OCI-LY3 (cell line): Measurements from ENCODE around the gene TGFBRAP1.

Experiments used
- H2AFZ ChIP-seq: fragments of 200-600, 300-600 bp; shearing (Covaris generic); 2 replicates; pipeline ENCODE4 v1.6.0; 2014; ENCODE audit warnings: antibody characterized with exemption, low read depth, low read length
- H3K27ac ChIP-seq: fragments of 200-600, 300-600 bp; sonication (generic); 2 replicates; pipeline ENCODE4 v1.5.1; 2014; ENCODE audit warnings: mild to moderate bottlenecking, low read length, moderate library complexity, mixed read lengths
- H3K27me3 ChIP-seq: fragments of 200-600, 300-600 bp; sonication (generic); 2 replicates; pipeline ENCODE4 v1.6.1; 2014; ENCODE audit warnings: low read depth, low read length, mixed read lengths
- H3K36me3 ChIP-seq: fragments of 200-600, 300-600 bp; sonication (generic); replicated peaks from 2 replicates; pipeline ENCODE3; 2014; ENCODE audit warnings: low read depth, low read length, mixed read lengths
- H3K4me1 ChIP-seq: fragments of 300-600, 200-600 bp; sonication (generic); 2 replicates; pipeline ENCODE4 v1.6.1; 2014; ENCODE audit warnings: low read length, mixed read lengths
- H3K4me2 ChIP-seq: fragments of 200-600, 300-600 bp; sonication (generic); 2 replicates; pipeline ENCODE4 v1.6.1; 2014; ENCODE audit warnings: low read length, mixed read lengths
- H3K4me3 ChIP-seq: fragments of 300-600, 200-600 bp; sonication (generic); 2 replicates; pipeline ENCODE4 v1.5.1; 2014; ENCODE audit warnings: antibody characterized with exemption, mild to moderate bottlenecking, low read length, moderate library complexity
- H3K79me2 ChIP-seq: fragments of 300-600, 200-600 bp; shearing (Covaris generic); 2 replicates; pipeline ENCODE4 v1.6.1; 2014; ENCODE audit warnings: mild to moderate bottlenecking, low read length, mixed read lengths
- H3K9ac ChIP-seq: fragments of 300-600, 200-600 bp; shearing (Covaris generic); 2 replicates; pipeline ENCODE4 v1.6.0; 2014; ENCODE audit warnings: mild to moderate bottlenecking, low read length, moderate library complexity
- H3K9me3 ChIP-seq: fragments of 200-600, 300-600 bp; shearing (Covaris generic); 2 replicates; pipeline ENCODE4 v1.6.1; 2014; ENCODE audit warnings: low read length, mixed read lengths; ENCODE audit not compliant: insufficient read depth
- H4K20me1 ChIP-seq: fragments of 200-600, 300-600 bp; sonication (generic); 2 replicates; pipeline ENCODE4 v1.6.1; 2016; ENCODE audit warnings: low read length, mixed read lengths; ENCODE audit not compliant: insufficient read depth
- CTCF ChIP-seq: fragments of 200-600, 300-600 bp; sonication (generic); IDR thresholded peaks from 2 replicates; pipeline ENCODE4 v1.5.1; 2014; ENCODE audit warnings: antibody characterized with exemption, low read length, low read depth
- EZH2phosphoT487 ChIP-seq: fragments of 200-600 bp; shearing (Covaris generic); IDR thresholded peaks from 2 replicates; pipeline ENCODE4 v1.6.1; 2018; ENCODE audit warnings: antibody characterized with exemption, mixed run types, low read depth

The TGFBRAP1 gene

GRCh38 chr2:105373895-105374401 lies 44.4 kb upstream of the TGFBRAP1 start:
- H3K9ac ChIP-seq, result no peak overlapping the region
- no peaks in the 10 kb centered on the region for H4K20me1 ChIP-seq

GRCh38 chr2:105373344-105373781 lies 43.8 kb upstream of the TGFBRAP1 start:
- TF ChIP-seq EZH2phosphoT487 (no peak), CTCF (no peak)
- H3K4me1 ChIP-seq, result peaks cover 6% of the 10 kb centered on the region
- H3K9me3 ChIP-seq, result no peaks in the 10 kb centered on the region
- no peaks in the 10 kb centered on the region for H3K36me3 ChIP-seq
- H3K27ac ChIP-seq, result no peak overlapping the region
- H3K4me3 ChIP-seq, result no peak overlapping the region
- no peak overlapping the region for H3K4me2 ChIP-seq
- no peak overlapping the region for H2AFZ ChIP-seq
- H4K20me1 ChIP-seq, result no peaks in the 10 kb centered on the region
- H3K27me3 ChIP-seq, result peaks cover 5% of the 10 kb centered on the region; the same call in 1 of the 2 replicates
- H3K9ac ChIP-seq, result no peak overlapping the region
- no peaks in the 10 kb centered on the region for H3K79me2 ChIP-seq

More at GRCh38 chr2:105373895-105374401, 44.4 kb upstream of the TGFBRAP1 start:
- no peaks in the 10 kb centered on the region for H3K36me3 ChIP-seq
- H3K4me2 ChIP-seq, result no peak overlapping the region
- H3K4me1 ChIP-seq, result peaks cover 6% of the 10 kb centered on the region
- H2AFZ ChIP-seq, result no peak overlapping the region
- peaks cover 5% of the 10 kb centered on the region; the same call in 1 of the 2 replicates for H3K27me3 ChIP-seq
- H3K27ac ChIP-seq, result no peak overlapping the region
- H3K9me3 ChIP-seq, result no peaks in the 10 kb centered on the region
- H3K4me3 ChIP-seq, result no peak overlapping the region
- no peaks in the 10 kb centered on the region for H3K79me2 ChIP-seq
- no peak for TF ChIP-seq CTCF
- TF ChIP-seq EZH2phosphoT487, result no peak

- H3K36me3 ChIP-seq, result no peaks in the 10 kb centered on the region
- no peaks in the 10 kb centered on the region for H3K9me3 ChIP-seq
- no peak overlapping the region for H3K4me3 ChIP-seq
- no peak overlapping the region for H3K9ac ChIP-seq
- TF ChIP-seq EZH2phosphoT487 (no peak), CTCF (no peak)
- no peak overlapping the region for H3K4me2 ChIP-seq
- H3K27me3 ChIP-seq, result peaks cover 9% of the 10 kb centered on the region; the same call in 1 of the 2 replicates
- H2AFZ ChIP-seq, result no peak overlapping the region
- no peaks in the 10 kb centered on the region for H3K79me2 ChIP-seq
- no peaks in the 10 kb centered on the region for H4K20me1 ChIP-seq
- peaks cover 6% of the 10 kb centered on the region for H3K4me1 ChIP-seq
- H3K27ac ChIP-seq, result no peak overlapping the region
These were observed 42.3 kb upstream of the TGFBRAP1 start for GRCh38 chr2:105371810-105372209.

GRCh38 chr2:105371156-105371555 lies 41.6 kb upstream of the TGFBRAP1 start:
- no peak overlapping the region for H3K27ac ChIP-seq
- no peak overlapping the region for H2AFZ ChIP-seq
- peaks cover 6% of the 10 kb centered on the region for H3K4me1 ChIP-seq
- H3K36me3 ChIP-seq, result no peaks in the 10 kb centered on the region
- H3K4me3 ChIP-seq, result no peak overlapping the region
- H3K27me3 ChIP-seq, result 0 out of 2 replicates have a peak, but pooled peaks cover 5% of the 10 kb centered on the region
- no peak for TF ChIP-seq EZH2phosphoT487
- TF ChIP-seq CTCF, result no peak
- H3K9me3 ChIP-seq, result no peaks in the 10 kb centered on the region
- no peak overlapping the region for H3K4me2 ChIP-seq
- H3K9ac ChIP-seq, result no peak overlapping the region
- no peaks in the 10 kb centered on the region for H4K20me1 ChIP-seq
- no peaks in the 10 kb centered on the region for H3K79me2 ChIP-seq
